ENCODE results near the gene IL18.
"Not testable (repeated sequence)": the region's sequence is repeated elsewhere in the genome, so short reads cannot be mapped to it uniquely, and the experiment has no call there.

IL18 gene

DNA sequence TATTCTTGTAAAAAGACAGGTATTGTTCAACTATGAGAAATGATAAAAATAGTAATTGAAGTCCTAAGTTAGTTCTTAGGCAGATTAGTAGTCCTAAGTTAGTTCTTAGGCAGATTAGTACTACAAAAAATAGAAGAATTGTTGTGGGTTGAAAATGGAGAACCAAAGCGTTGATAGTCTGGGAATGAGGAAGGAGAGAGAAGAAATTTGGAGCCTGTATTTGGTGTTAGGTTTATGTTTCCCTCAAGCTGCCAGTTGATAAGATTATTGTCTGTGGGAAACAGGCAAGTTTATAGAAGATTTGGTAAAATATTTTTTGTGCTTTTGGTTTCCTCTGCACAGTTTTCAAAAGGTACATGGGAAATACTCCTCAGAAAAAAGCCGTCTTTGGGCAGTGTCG lies 15.0 kb upstream of the IL18 start:
- Mint-ChIP-seq H3K4me3 (no peak overlapping the region), H3K4me1 (ENCODE audit: low read depth) (peaks cover 11% of the 10 kb centered on the region), H3K9me3 (ENCODE audit: low read depth) (no peaks in the 10 kb centered on the region), H3K36me3 (peaks cover 12% of the 10 kb centered on the region), H3K27ac (no peak overlapping the region), H3K27me3 (peaks cover 27% of the 10 kb centered on the region)

DNA sequence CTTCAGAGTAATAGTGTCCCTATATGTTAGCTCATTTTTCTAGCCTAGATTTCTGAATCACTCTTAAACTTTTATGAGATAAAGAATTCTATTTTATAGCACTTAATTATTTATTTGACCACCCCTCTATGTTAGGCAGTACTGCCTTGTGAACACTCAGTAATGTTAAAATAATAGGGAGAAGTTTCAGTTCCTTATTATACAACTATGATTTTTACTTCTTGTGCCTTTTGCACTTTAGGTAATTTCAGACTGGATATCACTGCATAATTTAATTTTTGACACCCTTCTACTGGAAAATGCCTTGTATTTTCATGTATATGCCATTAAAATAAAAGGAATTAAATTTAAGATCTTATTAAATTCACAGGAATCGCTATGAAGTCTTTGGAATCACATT lies 14.5 kb upstream of the IL18 start:
- peaks cover 29% of the 10 kb centered on the region for H3K27me3 Mint-ChIP-seq
- peaks cover 11% of the 10 kb centered on the region for H3K4me1 Mint-ChIP-seq (ENCODE audit: low read depth)
- no peak overlapping the region for H3K4me3 Mint-ChIP-seq
- peaks cover 16% of the 10 kb centered on the region for H3K36me3 Mint-ChIP-seq
- no peak overlapping the region for H3K27ac Mint-ChIP-seq
- no peaks in the 10 kb centered on the region for H3K9me3 Mint-ChIP-seq (ENCODE audit: low read depth)

DNA sequence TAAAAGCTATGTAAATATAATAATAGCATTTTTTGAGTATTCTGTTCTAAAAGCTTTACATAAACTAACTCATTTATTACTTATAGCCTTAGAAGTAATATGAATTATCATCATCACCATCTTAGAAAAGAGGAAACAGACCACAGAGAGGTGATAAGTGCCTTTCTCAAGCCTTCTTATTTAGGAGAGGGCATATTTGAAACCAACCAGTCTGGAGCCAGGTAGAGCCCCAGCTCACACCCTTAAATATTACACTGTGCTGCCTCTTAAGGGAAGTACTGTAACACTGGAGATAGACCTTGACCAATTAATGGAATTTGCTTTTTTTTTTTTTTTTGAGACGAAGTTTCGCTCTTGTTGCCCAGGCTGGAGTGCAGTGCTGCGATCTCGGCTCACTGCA lies 13.7 kb upstream of the IL18 start:
- peaks cover 11% of the 10 kb centered on the region for H3K4me1 Mint-ChIP-seq (ENCODE audit: low read depth)
- no peak overlapping the region for H3K4me3 Mint-ChIP-seq
- no peaks in the 10 kb centered on the region for H3K9me3 Mint-ChIP-seq (ENCODE audit: low read depth)
- peaks cover 17% of the 10 kb centered on the region for H3K36me3 Mint-ChIP-seq
- peaks cover 30% of the 10 kb centered on the region for H3K27me3 Mint-ChIP-seq
- no peak overlapping the region for H3K27ac Mint-ChIP-seq

DNA sequence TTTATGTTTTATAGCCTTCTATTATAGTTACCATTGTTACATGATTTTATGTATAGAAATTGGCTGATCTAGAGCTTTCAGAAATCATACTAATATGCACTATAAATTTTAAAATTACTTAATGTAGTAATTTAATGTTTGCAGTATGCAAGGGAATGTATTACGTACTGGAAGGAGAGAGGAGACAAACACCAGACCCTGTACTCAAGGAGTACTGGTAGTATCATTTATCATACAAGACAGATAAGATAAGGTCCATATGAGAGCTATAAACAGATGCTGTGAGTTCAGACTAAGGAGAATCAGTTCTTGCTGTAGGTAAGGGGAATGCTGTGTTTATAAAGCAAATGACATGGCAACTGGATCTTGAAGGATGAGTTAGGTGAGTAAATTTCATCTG lies 12.2 kb upstream of the IL18 start:
- peaks cover 30% of the 10 kb centered on the region for H3K27me3 Mint-ChIP-seq
- peaks cover 14% of the 10 kb centered on the region for H3K36me3 Mint-ChIP-seq
- H3K4me3 Mint-ChIP-seq: no peak overlapping the region
- no peaks in the 10 kb centered on the region for H3K9me3 Mint-ChIP-seq (ENCODE audit: low read depth)
- H3K27ac Mint-ChIP-seq: no peak overlapping the region
- peaks cover 11% of the 10 kb centered on the region for H3K4me1 Mint-ChIP-seq (ENCODE audit: low read depth)

DNA sequence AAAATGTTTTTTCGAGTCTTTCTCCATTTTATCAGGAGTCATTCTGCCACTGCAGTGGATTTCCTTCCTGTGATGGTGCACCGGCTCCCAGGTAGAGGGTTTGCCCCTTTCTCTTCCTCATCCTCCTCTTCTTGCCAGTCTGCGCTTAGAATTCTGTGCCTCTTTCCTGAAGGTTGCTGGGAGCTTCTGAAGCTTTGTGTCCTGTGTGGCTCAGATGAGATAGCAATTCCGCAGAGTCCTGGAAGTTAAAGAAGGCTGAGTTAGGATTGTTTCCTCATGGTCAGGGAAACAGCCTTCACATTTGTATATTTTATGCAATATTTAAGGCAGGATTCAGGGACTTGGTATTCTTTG lies 11.7 kb upstream of the IL18 start:
- H3K4me3 Mint-ChIP-seq: peak overlapping the region; percentile 69
- H3K4me1 Mint-ChIP-seq (ENCODE audit: low read depth): peaks cover 11% of the 10 kb centered on the region
- peaks cover 11% of the 10 kb centered on the region for H3K36me3 Mint-ChIP-seq
- no peak overlapping the region for H3K27ac Mint-ChIP-seq
- no peaks in the 10 kb centered on the region for H3K9me3 Mint-ChIP-seq (ENCODE audit: low read depth)
- H3K27me3 Mint-ChIP-seq: peaks cover 27% of the 10 kb centered on the region

DNA sequence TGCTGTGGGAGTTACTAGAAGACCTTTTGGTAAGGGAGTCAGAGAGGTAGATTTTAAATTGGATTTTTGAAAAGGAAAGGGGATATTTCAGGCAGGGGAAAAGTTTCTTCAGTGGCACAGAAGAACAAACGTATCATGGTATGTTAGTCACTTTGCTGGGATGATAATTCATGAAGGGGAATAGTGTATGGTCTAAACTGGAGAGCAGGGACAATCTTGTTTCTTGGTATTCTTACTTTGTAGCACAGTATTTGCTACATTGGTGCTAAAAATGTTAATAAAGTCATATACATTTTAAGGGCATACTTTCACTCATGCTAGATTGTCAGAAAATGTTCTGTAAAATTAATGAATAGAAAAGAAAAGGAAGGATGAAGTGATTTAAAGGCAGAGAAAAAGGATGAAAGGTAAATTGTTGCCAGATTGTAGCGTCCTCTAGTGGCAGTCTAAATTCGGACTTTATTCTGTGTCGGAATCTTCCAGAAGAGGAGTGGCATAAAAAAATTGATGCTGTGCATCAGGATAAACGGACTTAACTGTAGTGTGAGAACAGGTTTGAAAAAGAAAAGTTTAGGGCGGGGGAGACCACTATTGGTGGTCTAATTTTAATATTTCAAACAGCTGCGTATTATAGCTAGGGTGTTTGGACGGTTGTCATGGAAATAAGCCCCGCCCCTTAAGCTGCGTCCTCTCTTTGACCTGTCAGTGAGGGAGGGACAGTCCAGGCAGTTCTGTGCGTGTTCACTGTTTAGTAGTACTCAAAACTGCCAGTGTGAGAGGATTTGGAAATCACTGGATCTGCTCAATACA lies 11.1 kb upstream of the IL18 start, which contains the start of gene BCO2:
Gene BCO2, plus strand, starts transcription at position 724 of the 810 bp plus-strand sequence. CDS start 90 bp downstream, outside the sequence.
- peaks cover 23% of the 10 kb centered on the region for H3K27me3 Mint-ChIP-seq
- no peak within 1 kb of the TSS for H3K27ac Mint-ChIP-seq
- H3K4me3 Mint-ChIP-seq: peak within 1 kb of the TSS; percentile 69
- H3K4me1 Mint-ChIP-seq (ENCODE audit: low read depth): peaks cover 11% of the 10 kb centered on the region
- peaks cover 10% of the 10 kb centered on the region for H3K36me3 Mint-ChIP-seq
- H3K9me3 Mint-ChIP-seq (ENCODE audit: low read depth): no peaks in the 10 kb centered on the region

DNA sequence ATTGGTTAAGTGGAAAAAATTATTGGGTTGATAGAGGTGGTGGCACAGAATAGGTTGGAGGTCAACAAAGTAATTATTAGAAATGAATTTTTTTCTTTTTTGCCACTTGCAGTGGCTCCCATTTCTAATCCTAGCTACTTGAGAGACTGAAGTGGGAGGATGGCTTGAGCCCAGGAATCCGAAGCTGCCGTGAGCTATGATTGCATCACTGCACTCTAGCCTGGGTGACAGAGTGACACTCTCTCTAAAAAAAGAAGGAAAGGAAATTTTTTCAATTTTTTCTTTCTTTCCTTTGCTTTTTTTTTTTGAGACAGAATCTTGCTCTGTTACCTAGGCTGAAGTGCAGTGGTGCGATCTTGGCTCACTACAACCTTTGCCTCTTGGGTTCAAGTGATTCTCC lies 9.3 kb upstream of the IL18 start:
- Mint-ChIP-seq H3K27ac (no peak overlapping the region), H3K4me1 (ENCODE audit: low read depth) (peaks cover 11% of the 10 kb centered on the region), H3K36me3 (peaks cover 7% of the 10 kb centered on the region), H3K4me3 (no peak overlapping the region), H3K27me3 (peaks cover 15% of the 10 kb centered on the region), H3K9me3 (ENCODE audit: low read depth) (no peaks in the 10 kb centered on the region)

DNA sequence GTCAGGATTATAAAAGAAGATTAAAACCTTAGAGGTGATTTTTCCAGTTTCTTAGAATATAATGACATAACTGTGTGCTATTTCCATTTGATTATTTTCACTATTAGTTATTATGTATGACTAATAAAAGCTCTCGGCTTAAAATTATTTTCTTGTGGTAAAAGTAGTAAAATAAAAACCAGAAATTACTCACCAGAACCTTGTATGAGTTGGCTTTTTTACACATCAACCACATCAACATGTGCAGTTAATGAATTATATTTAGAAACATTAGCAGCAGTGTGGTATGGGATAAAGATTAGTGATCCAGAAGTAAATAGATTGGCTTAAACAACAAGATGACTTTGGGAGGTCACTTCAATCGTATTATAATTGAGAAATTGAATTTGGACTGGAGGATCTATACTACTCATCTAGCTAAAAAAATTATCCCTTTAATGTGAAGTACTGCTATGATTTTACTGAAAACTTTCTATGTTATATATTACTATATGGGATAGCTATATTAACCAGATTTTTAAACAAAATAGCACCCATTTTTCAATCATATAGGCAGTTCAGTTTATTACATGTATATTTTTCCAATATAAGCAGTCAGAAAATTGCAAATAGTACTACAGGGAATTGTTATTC lies 8.6 kb upstream of the IL18 start:
- Mint-ChIP-seq H3K9me3 (ENCODE audit: low read depth) (no peaks in the 10 kb centered on the region), H3K27ac (no peak overlapping the region), H3K36me3 (peaks cover 5% of the 10 kb centered on the region), H3K27me3 (peaks cover 14% of the 10 kb centered on the region), H3K4me3 (no peak overlapping the region), H3K4me1 (ENCODE audit: low read depth) (peaks cover 11% of the 10 kb centered on the region)

DNA sequence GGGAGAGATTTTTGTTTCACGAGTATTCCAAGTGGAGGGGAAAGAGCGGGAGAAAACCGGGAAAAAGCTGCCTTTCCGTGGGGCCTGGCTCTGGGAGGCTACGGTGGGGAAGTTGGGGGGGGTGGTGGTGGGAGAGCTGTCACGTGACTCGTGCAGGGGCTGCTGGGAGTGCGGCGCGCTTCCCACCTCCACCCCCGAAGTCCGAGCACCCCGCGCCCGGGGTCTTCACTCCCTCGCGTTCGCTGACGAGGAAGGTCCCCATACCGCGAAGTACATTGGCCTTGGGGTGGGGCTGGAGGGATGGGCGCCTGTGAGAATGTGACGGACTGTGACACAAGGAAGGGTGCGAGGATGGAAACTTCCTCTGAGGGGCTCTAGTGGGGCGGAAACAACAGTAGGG lies 3.3 kb upstream of the IL18 start, which contains the start of gene TEX12:
Gene TEX12, plus strand, starts transcription at position 228 of the 400 bp plus-strand sequence. CDS start 1,897 bp downstream, outside the sequence.
- H3K4me3 Mint-ChIP-seq: no peak within 1 kb of the TSS
- H3K27ac Mint-ChIP-seq: no peak within 1 kb of the TSS
- no peaks in the 10 kb centered on the region for H3K9me3 Mint-ChIP-seq (ENCODE audit: low read depth)
- H3K4me1 Mint-ChIP-seq (ENCODE audit: low read depth): peaks cover 4% of the 10 kb centered on the region
- H3K36me3 Mint-ChIP-seq: peaks cover 3% of the 10 kb centered on the region
- H3K27me3 Mint-ChIP-seq: peaks cover 14% of the 10 kb centered on the region

DNA sequence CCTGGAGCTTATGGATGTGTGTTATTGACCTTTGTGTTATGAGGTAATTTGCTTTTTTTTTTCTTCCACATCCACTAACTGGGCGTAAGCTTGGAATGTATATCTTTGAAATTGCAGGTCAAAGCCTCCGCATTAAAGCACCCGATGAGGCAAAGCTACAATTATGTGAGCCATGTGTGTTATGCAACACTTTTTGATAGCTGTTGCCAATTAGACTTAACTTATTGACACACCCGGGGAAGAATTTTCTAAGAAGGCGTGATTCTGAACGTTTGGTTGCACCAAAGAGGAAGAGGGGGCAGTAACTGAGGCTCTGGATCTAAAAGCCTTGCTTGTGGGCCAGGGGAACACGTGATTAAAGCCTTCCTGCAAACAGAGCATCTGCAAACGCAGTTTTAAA lies 2.7 kb upstream of the IL18 start:
- peaks cover 16% of the 10 kb centered on the region for H3K27me3 Mint-ChIP-seq
- H3K36me3 Mint-ChIP-seq: peaks cover 6% of the 10 kb centered on the region
- H3K4me3 Mint-ChIP-seq: no peak overlapping the region
- peaks cover 4% of the 10 kb centered on the region for H3K4me1 Mint-ChIP-seq (ENCODE audit: low read depth)
- no peaks in the 10 kb centered on the region for H3K9me3 Mint-ChIP-seq (ENCODE audit: low read depth)
- no peak overlapping the region for H3K27ac Mint-ChIP-seq

DNA sequence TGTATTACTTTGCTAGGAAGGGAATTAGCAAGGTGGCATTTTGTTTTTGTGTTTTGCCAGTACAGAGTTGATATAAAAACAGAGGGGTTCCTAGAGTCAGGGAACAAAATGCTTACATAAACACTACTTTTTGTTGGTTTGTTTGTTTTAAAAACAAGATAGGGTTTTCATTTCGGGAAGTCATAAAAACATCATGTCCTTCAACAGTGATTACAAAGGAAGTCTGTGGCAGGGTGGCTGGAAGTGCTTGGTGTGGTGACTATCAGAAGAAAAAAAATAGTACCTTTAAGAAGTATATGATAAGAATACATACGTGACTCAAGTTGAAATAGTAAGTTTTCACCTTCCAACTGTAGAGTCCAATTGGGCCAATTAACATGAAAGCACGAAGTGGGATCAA lies 1.2 kb upstream of the IL18 start:
- peaks cover 4% of the 10 kb centered on the region for H3K4me1 Mint-ChIP-seq (ENCODE audit: low read depth)
- peaks cover 18% of the 10 kb centered on the region for H3K27me3 Mint-ChIP-seq
- peaks cover 6% of the 10 kb centered on the region for H3K36me3 Mint-ChIP-seq
- H3K27ac Mint-ChIP-seq: no peak overlapping the region
- no peaks in the 10 kb centered on the region for H3K9me3 Mint-ChIP-seq (ENCODE audit: low read depth)
- no peak overlapping the region for H3K4me3 Mint-ChIP-seq

DNA sequence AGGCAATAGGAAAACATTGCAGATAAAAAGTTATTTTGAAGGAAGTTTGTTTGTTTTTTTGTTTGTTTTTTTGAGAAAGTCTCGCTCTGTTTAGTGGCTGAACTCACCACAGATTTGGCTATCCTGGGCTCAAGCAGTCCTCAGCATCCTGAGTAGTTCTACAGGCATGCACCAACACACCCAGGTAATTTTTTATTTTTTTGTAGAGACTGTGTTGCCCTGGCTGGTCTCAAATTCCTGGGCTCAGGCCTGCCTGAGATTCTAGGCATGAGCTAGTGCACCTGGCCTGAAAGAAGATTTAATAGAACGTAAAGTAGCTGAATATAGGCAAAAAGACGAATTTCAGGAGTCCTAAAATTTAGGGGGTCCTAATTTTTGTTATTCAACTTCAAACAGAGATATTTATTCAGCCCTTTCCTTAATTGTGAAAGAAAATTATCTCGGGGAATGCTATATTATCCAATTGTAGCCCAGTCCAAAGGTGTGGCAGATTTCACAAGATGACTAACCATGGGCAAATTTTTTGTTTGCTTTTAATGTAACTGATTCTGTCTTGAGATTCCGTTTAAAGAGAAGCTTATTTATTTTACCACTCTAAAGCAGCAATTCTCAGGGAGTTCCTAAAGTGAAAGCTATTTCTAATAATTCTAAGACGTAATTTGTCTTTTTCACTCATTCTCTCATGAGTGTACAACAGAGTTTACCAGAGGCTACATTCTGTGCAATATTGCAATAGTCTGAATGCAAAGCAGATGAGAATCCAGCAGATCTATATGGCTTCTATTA lies 940 bp downstream of the IL18 start:
- Mint-ChIP-seq H3K27ac (no peak overlapping the region), H3K4me3 (no peak overlapping the region)

DNA sequence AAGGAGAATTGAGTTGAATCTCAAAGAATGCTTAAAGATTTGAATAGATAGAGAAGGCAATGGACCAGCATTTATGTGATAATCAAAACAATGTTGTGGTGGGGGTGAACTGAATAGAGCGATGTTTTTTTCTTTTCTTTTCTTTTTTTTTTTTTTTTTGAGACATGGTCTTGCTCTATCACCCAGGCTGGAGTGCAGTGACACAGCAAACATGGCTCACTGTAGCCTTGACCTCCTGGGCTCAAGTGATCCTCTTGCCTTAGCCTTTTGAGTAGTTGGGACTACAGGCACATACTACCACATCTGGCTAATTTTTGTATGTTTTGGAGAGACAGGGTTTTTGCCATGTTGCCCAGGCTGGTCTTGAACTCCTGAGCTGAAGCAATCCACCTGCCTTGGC lies 1.7 kb downstream of the IL18 start:
- H3K27ac Mint-ChIP-seq; H3K4me1 Mint-ChIP-seq (ENCODE audit: low read depth); H3K9me3 Mint-ChIP-seq (ENCODE audit: low read depth); H3K36me3 Mint-ChIP-seq; H3K4me3 Mint-ChIP-seq: not testable (repeated sequence)
- H3K27me3 Mint-ChIP-seq: peaks cover 15% of the 10 kb centered on the region

More for the DNA sequence above, 940 bp downstream of the IL18 start:
- peaks cover 6% of the 10 kb centered on the region for H3K36me3 Mint-ChIP-seq
- peaks cover 4% of the 10 kb centered on the region for H3K4me1 Mint-ChIP-seq (ENCODE audit: low read depth)
- no peaks in the 10 kb centered on the region for H3K9me3 Mint-ChIP-seq (ENCODE audit: low read depth)
- H3K27me3 Mint-ChIP-seq: peaks cover 18% of the 10 kb centered on the region

DNA sequence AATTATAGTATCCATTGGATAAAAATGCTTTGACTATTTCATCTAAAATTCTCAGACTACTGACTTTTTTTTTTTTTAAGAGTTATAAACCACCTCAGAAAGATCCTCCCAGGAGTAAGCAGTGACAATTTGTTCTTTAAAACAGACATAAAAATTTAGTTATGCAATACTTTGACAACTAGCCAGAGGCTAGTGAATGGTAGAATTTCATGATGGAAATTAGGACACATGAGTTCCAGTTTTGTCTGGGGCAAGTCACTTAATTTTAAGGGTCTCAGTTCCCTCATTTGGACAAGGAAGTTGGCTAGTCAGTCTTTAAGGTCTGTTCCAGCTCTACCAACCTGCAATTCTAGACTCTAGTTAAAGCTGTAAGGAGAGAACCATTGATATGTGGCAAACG lies 2.9 kb downstream of the IL18 start:
- H3K27me3 Mint-ChIP-seq: peaks cover 15% of the 10 kb centered on the region
- H3K4me1 Mint-ChIP-seq (ENCODE audit: low read depth): peaks cover 6% of the 10 kb centered on the region
- H3K27ac Mint-ChIP-seq: no peak overlapping the region
- H3K36me3 Mint-ChIP-seq: peaks cover 8% of the 10 kb centered on the region
- no peaks in the 10 kb centered on the region for H3K9me3 Mint-ChIP-seq (ENCODE audit: low read depth)
- no peak overlapping the region for H3K4me3 Mint-ChIP-seq
